DND-41 (cell line): ENCODE measurements around the gene LEF1.
A peak's percentile ranks its signal among the peaks of the same experiment; 100 is the strongest.

Experiments
- ATAC-seq: fragments of 200-7000 bp; cut with Tn5 transposase; 3 replicates; pipeline ENCODE4 v1.9.1; 2021; ENCODE audit warnings: low read depth; ENCODE audit not compliant: insufficient read depth
- DNase-seq: peaks from one replicate; pipeline ENCODE4 v3.0.0-alpha.2; 2020
- H2AFZ ChIP-seq: 2 replicates; pipeline ENCODE4 v1.6.0; 2012; ENCODE audit warnings: low read depth, low read length
- H3K27ac ChIP-seq: 2 replicates; pipeline ENCODE4 v1.5.1; 2012; ENCODE audit warnings: low read length, inconsistent platforms
- H3K27me3 ChIP-seq: fragments of 200-600 bp; sonication (generic); 2 replicates; pipeline ENCODE4 v1.6.0; 2012; ENCODE audit warnings: low read length, mild to moderate bottlenecking, inconsistent platforms; ENCODE audit not compliant: insufficient read depth, poor library complexity
- H3K36me3 ChIP-seq: 2 replicates; pipeline ENCODE4 v1.5.1; 2012; ENCODE audit warnings: low read length, inconsistent platforms; ENCODE audit not compliant: insufficient read depth
- H3K4me1 ChIP-seq: 2 replicates; pipeline ENCODE4 v1.5.1; 2012; ENCODE audit warnings: mild to moderate bottlenecking, low read length; ENCODE audit not compliant: insufficient read depth
- H3K4me2 ChIP-seq: 2 replicates; pipeline ENCODE4 v1.6.0; 2012; ENCODE audit warnings: mild to moderate bottlenecking, moderate library complexity, low read length, inconsistent platforms; ENCODE audit not compliant: insufficient read depth
- H3K4me3 ChIP-seq, 2 experiments: fragments of 200-600 bp in 1 of 2; shearing (Covaris generic) in 1 of 2; 2 replicates each; pipeline ENCODE4 v1.5.1; 2012 to 2016; ENCODE audit warnings: inconsistent platforms in 2 of 2, low read length in 2 of 2, mild to moderate bottlenecking in 2 of 2, low read depth in 1 of 2, moderate library complexity in 1 of 2
- H3K79me2 ChIP-seq: 2 replicates; pipeline ENCODE4 v1.6.0; 2012; ENCODE audit warnings: low read length, inconsistent platforms; ENCODE audit not compliant: insufficient read depth
- H3K9ac ChIP-seq: 2 replicates; pipeline ENCODE4 v1.6.0; 2012; ENCODE audit warnings: low read depth, mild to moderate bottlenecking, inconsistent platforms, low read length, moderate library complexity
- H3K9me3 ChIP-seq: 2 replicates; pipeline ENCODE4 v1.5.1; 2012; ENCODE audit warnings: low read length, moderate library complexity, mild to moderate bottlenecking, inconsistent platforms; ENCODE audit not compliant: insufficient read depth, severe bottlenecking
- H4K20me1 ChIP-seq: 2 replicates; pipeline ENCODE4 v1.6.0; 2012; ENCODE audit warnings: low read length; ENCODE audit not compliant: insufficient read depth
- EZH2 ChIP-seq: IDR thresholded peaks from 3 replicates; pipeline ENCODE4 v1.6.1; 2012; ENCODE audit warnings: borderline replicate concordance, low read depth, mild to moderate bottlenecking, moderate library complexity, low read length, inconsistent platforms; ENCODE audit not compliant: severe bottlenecking
- TF ChIP-seq, protein P1 (sequence below): IDR thresholded peaks from 2 replicates; pipeline ENCODE4 v1.5.1; 2012; ENCODE audit warnings: borderline replicate concordance, low read length, moderate library complexity, mild to moderate bottlenecking; ENCODE audit not compliant: poor library complexity, severe bottlenecking; ENCODE audit errors: extremely low read depth

The LEF1 gene

DNA sequence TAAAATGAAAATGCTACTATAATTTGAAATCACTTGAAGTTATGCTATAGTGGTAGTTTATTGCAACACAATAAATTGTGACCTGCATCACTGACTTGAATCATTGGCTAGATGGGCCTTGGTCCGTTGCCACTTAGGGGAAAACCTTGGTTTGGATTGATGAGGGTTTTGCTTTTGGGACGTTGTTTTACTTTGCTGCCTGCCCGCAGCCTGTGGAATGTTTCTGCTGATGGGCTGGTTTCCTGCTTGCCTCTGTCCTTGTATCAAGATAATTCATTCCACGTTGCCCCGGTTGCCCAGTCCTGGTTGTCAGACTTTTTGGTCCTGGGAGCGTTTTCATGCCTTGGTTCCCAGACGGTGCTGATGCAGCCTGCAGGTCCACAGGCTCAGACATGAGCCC is 160.7 kb downstream of the LEF1 start:
- no peaks in the 10 kb centered on the region for H3K9me3 ChIP-seq
- H3K4me3 ChIP-seq = no peak overlapping the region
- H3K4me2 ChIP-seq = no peak overlapping the region
- no peak overlapping the region for H3K27ac ChIP-seq
- H3K4me1 ChIP-seq = peaks cover 17% of the 10 kb centered on the region
- DNase-seq (no peak), ATAC-seq (no peak)
- peaks cover 38% of the 10 kb centered on the region; the same call in 1 of the 2 replicates for H3K79me2 ChIP-seq
- no peak for TF ChIP-seq EZH2
- TF ChIP-seq, protein P1, sequence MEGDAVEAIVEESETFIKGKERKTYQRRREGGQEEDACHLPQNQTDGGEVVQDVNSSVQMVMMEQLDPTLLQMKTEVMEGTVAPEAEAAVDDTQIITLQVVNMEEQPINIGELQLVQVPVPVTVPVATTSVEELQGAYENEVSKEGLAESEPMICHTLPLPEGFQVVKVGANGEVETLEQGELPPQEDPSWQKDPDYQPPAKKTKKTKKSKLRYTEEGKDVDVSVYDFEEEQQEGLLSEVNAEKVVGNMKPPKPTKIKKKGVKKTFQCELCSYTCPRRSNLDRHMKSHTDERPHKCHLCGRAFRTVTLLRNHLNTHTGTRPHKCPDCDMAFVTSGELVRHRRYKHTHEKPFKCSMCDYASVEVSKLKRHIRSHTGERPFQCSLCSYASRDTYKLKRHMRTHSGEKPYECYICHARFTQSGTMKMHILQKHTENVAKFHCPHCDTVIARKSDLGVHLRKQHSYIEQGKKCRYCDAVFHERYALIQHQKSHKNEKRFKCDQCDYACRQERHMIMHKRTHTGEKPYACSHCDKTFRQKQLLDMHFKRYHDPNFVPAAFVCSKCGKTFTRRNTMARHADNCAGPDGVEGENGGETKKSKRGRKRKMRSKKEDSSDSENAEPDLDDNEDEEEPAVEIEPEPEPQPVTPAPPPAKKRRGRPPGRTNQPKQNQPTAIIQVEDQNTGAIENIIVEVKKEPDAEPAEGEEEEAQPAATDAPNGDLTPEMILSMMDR = no peak
- no peaks in the 10 kb centered on the region; the same call in none of the 2 replicates for H4K20me1 ChIP-seq
- no peaks in the 10 kb centered on the region for H3K27me3 ChIP-seq
- H3K36me3 ChIP-seq = peaks cover 38% of the 10 kb centered on the region
- H2AFZ ChIP-seq = no peak overlapping the region
- no peak overlapping the region for H3K9ac ChIP-seq

- Histone ChIP-seq H3K9ac (no peak overlapping the region), H3K36me3 (peaks cover 29% of the 10 kb centered on the region), H2AFZ (no peak overlapping the region), H3K4me2 (no peak overlapping the region), H3K4me1 (peaks cover 20% of the 10 kb centered on the region), H3K27me3 (no peaks in the 10 kb centered on the region), H3K79me2 (peaks cover 46% of the 10 kb centered on the region; the same call in 1 of the 2 replicates), H3K9me3 (no peaks in the 10 kb centered on the region), H3K27ac (no peak overlapping the region), H3K4me3 (no peak overlapping the region), H4K20me1 (no peaks in the 10 kb centered on the region; the same call in none of the 2 replicates)
- DNase-seq (no peak), ATAC-seq (no peak)
- no peak for TF ChIP-seq EZH2
- TF ChIP-seq, protein P1 = no peak
Measured at GRCh38 chr4:108006361-108006760, 162.4 kb downstream of the LEF1 start.

DNA sequence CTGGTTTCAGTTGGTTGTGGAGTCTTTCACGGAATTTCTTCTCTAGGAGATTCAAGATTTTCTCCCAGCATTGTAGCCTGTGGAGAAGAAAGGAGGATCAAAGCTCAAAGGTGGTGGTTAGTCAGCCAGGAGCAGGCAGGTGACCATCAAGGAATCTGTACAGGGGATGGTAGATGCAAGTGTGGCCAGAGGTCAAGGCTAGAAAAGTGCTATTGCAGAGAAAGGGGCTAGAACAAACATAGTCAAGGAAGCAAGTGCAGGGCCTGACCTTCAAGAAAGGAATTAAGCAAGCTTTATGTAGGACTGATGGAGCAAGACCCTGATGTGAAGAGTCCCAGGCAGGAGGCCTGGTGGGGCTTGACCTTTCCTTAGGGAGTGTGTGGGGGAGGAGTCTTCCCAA is 162.9 kb downstream of the LEF1 start:
- Histone ChIP-seq H3K27ac (no peak overlapping the region), H3K79me2 (peaks cover 50% of the 10 kb centered on the region; the same call in 1 of the 2 replicates), H4K20me1 (no peaks in the 10 kb centered on the region; the same call in none of the 2 replicates), H3K4me2 (no peak overlapping the region), H3K9ac (no peak overlapping the region), H3K4me1 (peaks cover 20% of the 10 kb centered on the region), H3K4me3 (no peak overlapping the region), H3K9me3 (no peaks in the 10 kb centered on the region), H3K36me3 (peaks cover 27% of the 10 kb centered on the region), H2AFZ (no peak overlapping the region), H3K27me3 (no peaks in the 10 kb centered on the region)
- ATAC-seq (no peak), DNase-seq (no peak)
- TF ChIP-seq EZH2 = no peak
- TF ChIP-seq, protein P1 = no peak

- H3K4me2 ChIP-seq = no peak overlapping the region
Measured at GRCh38 chr4:108004646-108005045, 164.1 kb downstream of the LEF1 start.

More at GRCh38 chr4:108004646-108005045, 164.1 kb downstream of the LEF1 start:
- Histone ChIP-seq H3K79me2 (peaks cover 62% of the 10 kb centered on the region), H3K9me3 (no peaks in the 10 kb centered on the region), H3K4me3 (no peak overlapping the region), H3K9ac (no peak overlapping the region), H3K27me3 (no peaks in the 10 kb centered on the region), H3K4me1 (peaks cover 21% of the 10 kb centered on the region), H3K27ac (peak overlapping the region; percentile 64), H2AFZ (no peak overlapping the region), H4K20me1 (no peaks in the 10 kb centered on the region; the same call in none of the 2 replicates), H3K36me3 (peaks cover 28% of the 10 kb centered on the region)
- TF ChIP-seq, protein P1 = no peak
- no peak for TF ChIP-seq EZH2
- ATAC-seq = no peak
- no peak for DNase-seq
